K562 (cell line): ENCODE data around the gene LAMB2. TPM values are rescaled to one million over a fixed set of nuclear protein-coding genes. Genes with fewer than 3 reads are reported as not detected.
A peak's percentile ranks its signal among the peaks of the same experiment; 100 is the strongest.

Experiments
- AFF1 ChIP-seq, 2 experiments: fragments of 450-650 bp; IDR thresholded peaks; 2 replicates each; pipeline ENCODE4 v1.6.1; 2018; ENCODE audit warnings: mild to moderate bottlenecking in 2 of 2, low read depth in 1 of 2; ENCODE audit not compliant: partially characterized antibody in 2 of 2
- CBFA2T3 ChIP-seq: fragments of 450-650 bp; IDR thresholded peaks from 2 replicates; pipeline ENCODE4 v1.6.1; 2017
- JUNB ChIP-seq: fragments of 450-650 bp; formaldehyde crosslinking; conservative IDR thresholded peaks from 2 replicates; pipeline ENCODE4 v1.4.0; 2020; ENCODE audit warnings: mild to moderate bottlenecking
- KAT2B ChIP-seq: IDR thresholded peaks from one replicate; pipeline ENCODE4 v1.6.1; 2012; ENCODE audit warnings: low read depth, mild to moderate bottlenecking, control low read depth, inconsistent platforms, low read length, moderate library complexity
- MNT ChIP-seq, 2 experiments: fragments of 450-650 bp; conservative IDR thresholded peaks; 2 replicates each; pipeline ENCODE4 v1.6.1; 2017; ENCODE audit warnings: mild to moderate bottlenecking in 2 of 2, moderate library complexity in 2 of 2
- PRPF4 ChIP-seq: fragments of 200-400 bp; formaldehyde crosslinking; IDR thresholded peaks from one replicate; pipeline ENCODE4 v1.6.1; 2017; ENCODE audit warnings: low read length, low read depth, mild to moderate bottlenecking; ENCODE audit not compliant: insufficient read depth, poor library complexity, severe bottlenecking
- PURB ChIP-seq: sonication (generic); formaldehyde crosslinking; IDR thresholded peaks from 2 replicates; pipeline ENCODE4 v1.9.0; 2021; ENCODE audit warnings: low read depth, mild to moderate bottlenecking, missing genetic modification reagents
- RBM25 ChIP-seq: fragments of 200-400 bp; formaldehyde crosslinking; IDR thresholded peaks from 2 replicates; pipeline ENCODE4 v1.6.1; 2018; ENCODE audit warnings: low read length, low read depth, moderate library complexity; ENCODE audit not compliant: severe bottlenecking
- TAF1 ChIP-seq: IDR thresholded peaks from 2 replicates; pipeline ENCODE4 v1.6.1; 2011; ENCODE audit warnings: mild to moderate bottlenecking, low read length, moderate library complexity; ENCODE audit not compliant: insufficient read depth, control insufficient read depth, severe bottlenecking; ENCODE audit errors: extremely low read depth
- ZNF175 ChIP-seq: fragments of 200-800 bp; sonication (Bioruptor generic); IDR thresholded peaks from 2 replicates; pipeline ENCODE4 v1.6.1; 2016; ENCODE audit warnings: low read depth, mild to moderate bottlenecking, missing genetic modification characterization, missing compliant biosample characterization
- ZNF24 ChIP-seq: fragments of 450-650 bp; IDR thresholded peaks from 2 replicates; pipeline ENCODE4 v1.6.1; 2016
- ZNF282 ChIP-seq: sonication (generic); formaldehyde crosslinking; IDR thresholded peaks from 2 replicates; pipeline ENCODE4 v1.8.1; 2023; ENCODE audit warnings: missing genetic modification reagents
- ZNF57 ChIP-seq: fragments of 450-650 bp; formaldehyde crosslinking; IDR thresholded peaks from 2 replicates; pipeline ENCODE4 v1.4.0; 2020; ENCODE audit warnings: mild to moderate bottlenecking, moderate library complexity
- ZNF655 ChIP-seq: fragments of 250-450 bp; sonication (Bioruptor Pico); IDR thresholded peaks from 2 replicates; pipeline ENCODE4 v1.5.0; 2021
- ZNF75A ChIP-seq: fragments of 450-650 bp; formaldehyde crosslinking; IDR thresholded peaks from 2 replicates; pipeline ENCODE4 v1.4.0; 2020; ENCODE audit warnings: mild to moderate bottlenecking
- polyA plus RNA-seq, 8 experiments: library from polyadenylated mRNA; depleted of rRNA in 4 of 8; stranded (reverse) in 5 of 8; unstranded in 3 of 8; fragments of >200 nt; fragmentation: Nextera tagmentation in 2 of 8; fragmentation: Illumina TruSeq in 1 of 8; extraction: Ambion mirVana in 2 of 8; extraction: Trizol in 1 of 8; gene quantifications; 2 replicates each; pipeline versions ENCODE4 v1.2.1 to v1.2.3, GENCODE V29; 2011 to 2014; ENCODE audit warnings: inconsistent platforms in 1 of 8, missing spikeins in 1 of 8
- total RNA-seq, 7 experiments: library from RNA; depleted of rRNA in 6 of 7; stranded (reverse); fragments of >200 nt in 6 of 7; fragmentation: Illumina TruSeq in 2 of 7; extraction: Trizol in 2 of 7; gene quantifications; 2 replicates each; pipeline versions ENCODE4 v1.2.1 to v1.2.3, GENCODE V29; 2011 to 2021; ENCODE audit warnings: low replicate concordance in 1 of 7
- TF ChIP-seq, protein P1 (sequence below): IDR thresholded peaks from 2 replicates; pipeline ENCODE4 v1.6.1; 2012; ENCODE audit warnings: low read depth, low read length, improper control_type of control experiment, borderline replicate concordance
- TF ChIP-seq, protein P2 (sequence below): fragments of 150-350 bp; conservative IDR thresholded peaks from 2 replicates; pipeline ENCODE4 v1.6.1; 2014; ENCODE audit warnings: low read length

The LAMB2 gene
- total and polyA plus RNA-seq, 9 of the 15 experiments (the other 6 are each of a cell fraction or from before 2014, with no cell fraction given): 1.4 to 26.0 (median 16.2) TPM

DNA sequence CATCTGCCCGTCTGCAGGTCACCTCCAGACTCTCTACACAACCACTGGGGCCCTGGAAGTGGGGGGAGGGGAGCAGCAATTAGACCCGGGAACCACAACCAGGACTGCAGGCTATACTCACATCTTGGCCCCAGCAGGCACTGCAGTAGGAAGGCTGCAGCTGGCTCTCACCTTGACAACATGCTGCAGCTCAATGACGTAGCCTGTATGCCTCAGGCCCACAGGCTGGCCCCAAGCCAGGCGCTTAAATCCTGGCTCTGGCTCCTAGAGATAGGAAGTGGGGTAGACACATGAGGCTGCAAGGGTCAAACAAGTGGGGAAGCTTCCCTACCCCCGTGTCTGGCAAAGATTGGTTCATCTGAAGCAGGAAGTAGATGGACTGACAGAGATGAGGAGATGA lies 34.4 kb downstream of the LAMB2 start (continued):
- TF ChIP-seq, protein P1, sequence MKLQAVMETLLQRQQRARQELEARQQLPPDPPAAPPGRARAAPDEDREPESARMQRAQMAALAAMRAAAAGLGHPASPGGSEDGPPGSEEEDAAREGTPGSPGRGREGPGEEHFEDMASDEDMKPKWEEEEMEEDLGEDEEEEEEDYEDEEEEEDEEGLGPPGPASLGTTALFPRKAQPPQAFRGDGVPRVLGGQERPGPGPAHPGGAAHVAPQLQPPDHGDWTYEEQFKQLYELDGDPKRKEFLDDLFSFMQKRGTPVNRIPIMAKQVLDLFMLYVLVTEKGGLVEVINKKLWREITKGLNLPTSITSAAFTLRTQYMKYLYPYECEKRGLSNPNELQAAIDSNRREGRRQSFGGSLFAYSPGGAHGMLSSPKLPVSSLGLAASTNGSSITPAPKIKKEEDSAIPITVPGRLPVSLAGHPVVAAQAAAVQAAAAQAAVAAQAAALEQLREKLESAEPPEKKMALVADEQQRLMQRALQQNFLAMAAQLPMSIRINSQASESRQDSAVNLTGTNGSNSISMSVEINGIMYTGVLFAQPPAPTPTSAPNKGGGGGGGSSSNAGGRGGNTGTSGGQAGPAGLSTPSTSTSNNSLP: no peak
- TF ChIP-seq PRPF4 (no peak), MNT (conservative IDR thresholded peaks at IDR 0.05) (peak in 1 of 2 experiments; percentile 50; a peak in 2 of 4 replicates), ZNF655 (no peak), CBFA2T3 (peak; percentile 87), ZNF57 (CRISPR knock-in tag) (no peak), JUNB (no peak), RBM25 (no peak), ZNF175 (CRISPR knock-in tag) (no peak), ZNF282 (CRISPR knock-in tag) (no peak), TAF1 (no peak), AFF1 (IDR thresholded peaks at IDR 0.05; ENCODE audit: low read depth in 1 of 2, partially characterized antibody in 2 of 2) (no peak), KAT2B (no peak), ZNF75A (no peak), PURB (CRISPR knock-in tag) (no peak), ZNF24 (no peak)
- TF ChIP-seq, protein P2, sequence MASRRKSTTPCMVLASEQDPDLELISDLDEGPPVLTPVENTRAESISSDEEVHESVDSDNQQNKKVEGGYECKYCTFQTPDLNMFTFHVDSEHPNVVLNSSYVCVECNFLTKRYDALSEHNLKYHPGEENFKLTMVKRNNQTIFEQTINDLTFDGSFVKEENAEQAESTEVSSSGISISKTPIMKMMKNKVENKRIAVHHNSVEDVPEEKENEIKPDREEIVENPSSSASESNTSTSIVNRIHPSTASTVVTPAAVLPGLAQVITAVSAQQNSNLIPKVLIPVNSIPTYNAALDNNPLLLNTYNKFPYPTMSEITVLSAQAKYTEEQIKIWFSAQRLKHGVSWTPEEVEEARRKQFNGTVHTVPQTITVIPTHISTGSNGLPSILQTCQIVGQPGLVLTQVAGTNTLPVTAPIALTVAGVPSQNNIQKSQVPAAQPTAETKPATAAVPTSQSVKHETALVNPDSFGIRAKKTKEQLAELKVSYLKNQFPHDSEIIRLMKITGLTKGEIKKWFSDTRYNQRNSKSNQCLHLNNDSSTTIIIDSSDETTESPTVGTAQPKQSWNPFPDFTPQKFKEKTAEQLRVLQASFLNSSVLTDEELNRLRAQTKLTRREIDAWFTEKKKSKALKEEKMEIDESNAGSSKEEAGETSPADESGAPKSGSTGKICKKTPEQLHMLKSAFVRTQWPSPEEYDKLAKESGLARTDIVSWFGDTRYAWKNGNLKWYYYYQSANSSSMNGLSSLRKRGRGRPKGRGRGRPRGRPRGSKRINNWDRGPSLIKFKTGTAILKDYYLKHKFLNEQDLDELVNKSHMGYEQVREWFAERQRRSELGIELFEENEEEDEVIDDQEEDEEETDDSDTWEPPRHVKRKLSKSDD: no peak
